GM19025 (cell line): ENCODE measurements around the gene GPC5.
"Not testable (repeated sequence)": the region's sequence is repeated elsewhere in the genome, so short reads cannot be mapped to it uniquely, and the experiment has no call there.

Experiments used
- ATAC-seq: cut with Tn5 transposase; IDR thresholded peaks from one replicate; pipeline ENCODE4 v1.9.1; 2021; ENCODE audit warnings: mild to moderate bottlenecking, low read depth, moderate library complexity; ENCODE audit not compliant: unreplicated experiment

Gene GPC5

GRCh38 chr13:91368676-91369440, 29.6 kb upstream of the GPC5 start:
- ATAC-seq, result no peak

- no peak for ATAC-seq
Observed at GRCh38 chr13:91369441-91369831, 29.0 kb upstream of the GPC5 start.

GRCh38 chr13:91370501-91370900, 27.9 kb upstream of the GPC5 start:
- ATAC-seq, result no peak

GRCh38 chr13:91372911-91373310, 25.5 kb upstream of the GPC5 start:
- no peak for ATAC-seq

- peak; percentile 85 for ATAC-seq
Observed at GRCh38 chr13:91375116-91375729, 23.2 kb upstream of the GPC5 start.

- ATAC-seq, result no peak
Observed at GRCh38 chr13:91381371-91381770, 17.1 kb upstream of the GPC5 start.

GRCh38 chr13:91383836-91384235, 14.6 kb upstream of the GPC5 start:
- no peak for ATAC-seq

GRCh38 chr13:91384896-91385295, 13.5 kb upstream of the GPC5 start:
- no peak for ATAC-seq

GRCh38 chr13:91389186-91389585, 9.2 kb upstream of the GPC5 start:
- no peak for ATAC-seq

- no peak for ATAC-seq
Observed at GRCh38 chr13:91397595-91397994, 826 bp upstream of the GPC5 start.

GRCh38 chr13:91399189-91400062, 1.0 kb downstream of the GPC5 start:
- ATAC-seq, result peak; percentile 15

- ATAC-seq, result no peak
Observed at GRCh38 chr13:91400063-91400399, 1.6 kb downstream of the GPC5 start.

GRCh38 chr13:91400671-91401070, 2.2 kb downstream of the GPC5 start:
- no peak for ATAC-seq

- no peak for ATAC-seq
Observed at GRCh38 chr13:91401920-91402319, 3.5 kb downstream of the GPC5 start.

GRCh38 chr13:91405240-91405639, 6.8 kb downstream of the GPC5 start:
- peak; percentile 87 for ATAC-seq

GRCh38 chr13:91406619-91407018, 8.2 kb downstream of the GPC5 start:
- ATAC-seq, result no peak

- no peak for ATAC-seq
Observed at GRCh38 chr13:91408971-91409370, 10.6 kb downstream of the GPC5 start.

GRCh38 chr13:91416579-91416978, 18.2 kb downstream of the GPC5 start:
- ATAC-seq, result not testable (repeated sequence)

- no peak for ATAC-seq
Observed at GRCh38 chr13:91417660-91418325, 19.4 kb downstream of the GPC5 start.

- no peak for ATAC-seq
Observed at GRCh38 chr13:91426913-91427312, 28.5 kb downstream of the GPC5 start.

GRCh38 chr13:91438674-91439073, 40.3 kb downstream of the GPC5 start:
- ATAC-seq, result not testable (repeated sequence)
